Astrocyte (in vitro differentiated cells and primary cell): Measurements from ENCODE around the gene MEIS3. TPM values are rescaled to one million over a fixed set of nuclear protein-coding genes. Genes with fewer than 3 reads are reported as not detected.

Experiments
- DNase-seq: peaks from one replicate; pipeline ENCODE4 v3.0.0-alpha.2; 2010; ENCODE audit warnings: low read depth
- FAIRE-seq: peaks from 2 replicates; lab custom pipeline; 2011; peaks lifted over from hg19 to GRCh38; lab: Jason Lieb, UNC
- H2AFZ ChIP-seq: 2 replicates; pipeline ENCODE4 v1.6.0; 2012; ENCODE audit warnings: low read depth, low read length, inconsistent platforms
- H3K27ac ChIP-seq: 2 replicates; pipeline ENCODE4 v1.5.1; 2011; ENCODE audit warnings: low read depth, low read length, inconsistent platforms
- H3K27me3 ChIP-seq: 2 replicates; pipeline ENCODE4 v1.6.0; 2011; ENCODE audit warnings: low read length, inconsistent platforms; ENCODE audit not compliant: insufficient read depth
- H3K36me3 ChIP-seq: 2 replicates; pipeline ENCODE4 v1.5.1; 2011; ENCODE audit warnings: low read length, inconsistent platforms; ENCODE audit not compliant: insufficient read depth
- H3K4me1 ChIP-seq: 2 replicates; pipeline ENCODE4 v1.5.1; 2011; ENCODE audit warnings: low read length, inconsistent platforms; ENCODE audit not compliant: insufficient read depth
- H3K4me2 ChIP-seq: 2 replicates; pipeline ENCODE4 v1.6.0; 2012; ENCODE audit warnings: low read length, inconsistent platforms
- H3K4me3 ChIP-seq: 2 replicates; pipeline ENCODE4 v1.5.1; 2011; ENCODE audit warnings: low read depth, mild to moderate bottlenecking, low read length, inconsistent platforms; ENCODE audit not compliant: insufficient read depth
- H3K79me2 ChIP-seq: 2 replicates; pipeline ENCODE4 v1.6.0; 2012; ENCODE audit warnings: mild to moderate bottlenecking, low read length, inconsistent platforms; ENCODE audit not compliant: insufficient read depth
- H3K9ac ChIP-seq: 2 replicates; pipeline ENCODE4 v1.6.0; 2012; ENCODE audit warnings: mild to moderate bottlenecking, low read length, inconsistent platforms
- H3K9me3 ChIP-seq: 2 replicates; pipeline ENCODE4 v1.5.1; 2012; ENCODE audit warnings: low read depth, mild to moderate bottlenecking, low read length, inconsistent platforms; ENCODE audit not compliant: insufficient read depth
- H4K20me1 ChIP-seq: 2 replicates; pipeline ENCODE4 v1.6.0; 2012; ENCODE audit warnings: low read length, inconsistent platforms; ENCODE audit not compliant: insufficient read depth
- H3K27ac Mint-ChIP-seq: one replicate; pipeline ENCODE4 v1.8.0; 2021; ENCODE audit warnings: mild to moderate bottlenecking, mixed read lengths; ENCODE audit not compliant: unreplicated experiment
- H3K27me3 Mint-ChIP-seq: one replicate; pipeline ENCODE4 v1.8.0; 2021; ENCODE audit warnings: low read depth, mixed read lengths; ENCODE audit not compliant: unreplicated experiment
- H3K36me3 Mint-ChIP-seq: one replicate; pipeline ENCODE4 v1.8.0; 2021; ENCODE audit warnings: low read depth, mixed read lengths; ENCODE audit not compliant: unreplicated experiment
- H3K4me1 Mint-ChIP-seq: one replicate; pipeline ENCODE4 v1.8.0; 2021; ENCODE audit warnings: low read depth, mixed read lengths; ENCODE audit not compliant: unreplicated experiment
- H3K4me3 Mint-ChIP-seq: one replicate; pipeline ENCODE4 v1.8.0; 2021; ENCODE audit warnings: mild to moderate bottlenecking, moderate library complexity, mixed read lengths; ENCODE audit not compliant: unreplicated experiment
- H3K9me3 Mint-ChIP-seq: one replicate; pipeline ENCODE4 v1.8.0; 2021; ENCODE audit warnings: mild to moderate bottlenecking, mixed read lengths; ENCODE audit not compliant: unreplicated experiment
- EZH2 ChIP-seq: IDR thresholded peaks from 2 replicates; pipeline ENCODE4 v1.6.1; 2012; ENCODE audit warnings: mild to moderate bottlenecking, low read length, inconsistent platforms; ENCODE audit not compliant: insufficient read depth
- total RNA-seq: library from RNA; stranded (reverse); gene quantifications from 2 replicates; pipeline ENCODE4 v1.2.1, GENCODE V29; 2021
- TF ChIP-seq, protein P1 (sequence below): IDR thresholded peaks from 2 replicates; pipeline ENCODE4 v1.5.1; 2011; ENCODE audit warnings: low read depth, mild to moderate bottlenecking, inconsistent platforms, low read length, moderate library complexity; ENCODE audit not compliant: insufficient read depth

Gene MEIS3
- total RNA-seq, 1 donor from 2014 or later, result 71.1 TPM

DNA sequence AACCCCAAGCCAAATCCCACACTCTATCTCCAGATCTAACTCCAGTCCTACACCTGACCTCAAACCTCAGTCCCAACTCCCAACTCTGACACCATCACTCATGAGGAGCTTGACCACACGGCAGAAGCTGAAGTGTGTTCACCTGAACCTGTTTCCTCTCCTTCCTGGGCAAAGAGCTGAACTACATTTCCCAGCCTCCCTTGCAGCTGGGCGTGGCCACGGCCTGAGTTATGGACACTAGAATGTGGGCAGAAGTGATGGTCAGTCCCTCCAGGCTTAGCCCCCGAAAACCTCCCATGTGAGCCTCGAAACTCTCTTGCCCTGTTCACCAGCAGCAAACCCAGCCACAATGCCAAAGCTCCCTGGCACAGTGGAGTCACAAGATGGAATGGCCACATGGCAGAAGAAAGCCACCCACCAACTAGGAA, 19.5 kb upstream of the MEIS3 start:
- TF ChIP-seq EZH2, result no peak
- TF ChIP-seq, protein P1, sequence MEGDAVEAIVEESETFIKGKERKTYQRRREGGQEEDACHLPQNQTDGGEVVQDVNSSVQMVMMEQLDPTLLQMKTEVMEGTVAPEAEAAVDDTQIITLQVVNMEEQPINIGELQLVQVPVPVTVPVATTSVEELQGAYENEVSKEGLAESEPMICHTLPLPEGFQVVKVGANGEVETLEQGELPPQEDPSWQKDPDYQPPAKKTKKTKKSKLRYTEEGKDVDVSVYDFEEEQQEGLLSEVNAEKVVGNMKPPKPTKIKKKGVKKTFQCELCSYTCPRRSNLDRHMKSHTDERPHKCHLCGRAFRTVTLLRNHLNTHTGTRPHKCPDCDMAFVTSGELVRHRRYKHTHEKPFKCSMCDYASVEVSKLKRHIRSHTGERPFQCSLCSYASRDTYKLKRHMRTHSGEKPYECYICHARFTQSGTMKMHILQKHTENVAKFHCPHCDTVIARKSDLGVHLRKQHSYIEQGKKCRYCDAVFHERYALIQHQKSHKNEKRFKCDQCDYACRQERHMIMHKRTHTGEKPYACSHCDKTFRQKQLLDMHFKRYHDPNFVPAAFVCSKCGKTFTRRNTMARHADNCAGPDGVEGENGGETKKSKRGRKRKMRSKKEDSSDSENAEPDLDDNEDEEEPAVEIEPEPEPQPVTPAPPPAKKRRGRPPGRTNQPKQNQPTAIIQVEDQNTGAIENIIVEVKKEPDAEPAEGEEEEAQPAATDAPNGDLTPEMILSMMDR, result no peak
- H3K36me3 Mint-ChIP-seq, result peaks cover 3% of the 10 kb centered on the region
- DNase-seq (no peak), FAIRE-seq (no peak)
- Histone ChIP-seq H3K9ac (no peak overlapping the region), H3K36me3 (no peaks in the 10 kb centered on the region), H3K4me1 (no peaks in the 10 kb centered on the region), H3K27me3 (peaks cover 26% of the 10 kb centered on the region), H3K79me2 (no peaks in the 10 kb centered on the region), H4K20me1 (peaks cover 7% of the 10 kb centered on the region), H3K27ac (no peak overlapping the region), H2AFZ (no peak overlapping the region), H3K9me3 (no peaks in the 10 kb centered on the region), H3K4me3 (no peak overlapping the region), H3K4me2 (no peak overlapping the region)
- no peaks in the 10 kb centered on the region for H3K9me3 Mint-ChIP-seq
- peaks cover 39% of the 10 kb centered on the region for H3K27me3 Mint-ChIP-seq
- no peak overlapping the region for H3K4me3 Mint-ChIP-seq
- H3K4me1 Mint-ChIP-seq, result no peaks in the 10 kb centered on the region
- no peak overlapping the region for H3K27ac Mint-ChIP-seq

GRCh38 chr19:47437500-47437899, 18.2 kb upstream of the MEIS3 start:
- H3K4me1 ChIP-seq, result no peaks in the 10 kb centered on the region
- DNase-seq (no peak), FAIRE-seq (no peak)
- no peak overlapping the region for H2AFZ ChIP-seq
- TF ChIP-seq, protein P1, result no peak
- H3K27me3 ChIP-seq, result peaks cover 15% of the 10 kb centered on the region
- H3K9ac ChIP-seq, result no peak overlapping the region
- no peaks in the 10 kb centered on the region for H3K9me3 ChIP-seq
- Mint-ChIP-seq H3K27me3 (peaks cover 29% of the 10 kb centered on the region), H3K27ac (no peak overlapping the region), H3K4me3 (no peak overlapping the region), H3K4me1 (no peaks in the 10 kb centered on the region), H3K9me3 (peaks cover 4% of the 10 kb centered on the region), H3K36me3 (peaks cover 3% of the 10 kb centered on the region)
- H3K4me2 ChIP-seq, result no peak overlapping the region
- H3K36me3 ChIP-seq, result no peaks in the 10 kb centered on the region
- no peak overlapping the region for H3K4me3 ChIP-seq
- H4K20me1 ChIP-seq, result peaks cover 7% of the 10 kb centered on the region
- H3K79me2 ChIP-seq, result no peaks in the 10 kb centered on the region
- H3K27ac ChIP-seq, result no peak overlapping the region

GRCh38 chr19:47436712-47437401, 17.5 kb upstream of the MEIS3 start:
- DNase-seq (no peak), FAIRE-seq (no peak)
- H3K27me3 Mint-ChIP-seq, result peaks cover 24% of the 10 kb centered on the region
- no peak overlapping the region for H3K27ac ChIP-seq
- no peaks in the 10 kb centered on the region for H3K4me1 Mint-ChIP-seq
- no peak overlapping the region for H2AFZ ChIP-seq
- no peaks in the 10 kb centered on the region for H3K79me2 ChIP-seq
- H3K4me3 Mint-ChIP-seq, result no peak overlapping the region
- no peak overlapping the region for H3K4me2 ChIP-seq
- TF ChIP-seq EZH2, result no peak
- TF ChIP-seq, protein P1, result peak; percentile 62
- H3K36me3 ChIP-seq, result no peaks in the 10 kb centered on the region
- H3K4me1 ChIP-seq, result no peaks in the 10 kb centered on the region
- peaks cover 3% of the 10 kb centered on the region for H3K36me3 Mint-ChIP-seq
- no peak overlapping the region for H3K9ac ChIP-seq
- peaks cover 4% of the 10 kb centered on the region for H3K9me3 Mint-ChIP-seq
- no peak overlapping the region for H3K27ac Mint-ChIP-seq
- no peak overlapping the region for H3K4me3 ChIP-seq
- peaks cover 7% of the 10 kb centered on the region for H4K20me1 ChIP-seq
- H3K27me3 ChIP-seq, result peaks cover 11% of the 10 kb centered on the region
- H3K9me3 ChIP-seq, result no peaks in the 10 kb centered on the region
